G401 (cell line): ENCODE results near the gene TECTA. TPM values are rescaled to one million over a fixed set of nuclear protein-coding genes. Genes with fewer than 3 reads are reported as not detected.
"Not testable (repeated sequence)": the region's sequence is repeated elsewhere in the genome, so short reads cannot be mapped to it uniquely, and the experiment has no call there.

ENCODE experiments used
- DNase-seq: peaks from one replicate; pipeline ENCODE4 v3.0.0-alpha.2; 2015; ENCODE audit warnings: low spot score
- in situ Hi-C: cut with HindIII; loops from 2 replicates; pipeline ENCODE4 v1.10.0; 2016; ENCODE audit warnings: low sequenced_read_pairs, mixed read lengths
- total RNA-seq: library from RNA; depleted of rRNA; stranded (reverse); fragments of >200 nt; shearing (Covaris generic); gene quantifications from 2 replicates; pipeline ENCODE4 v1.2.3, GENCODE V29; 2014

Gene TECTA
- total RNA-seq, 1 experiment from 2014 or later = 0.17 TPM

DNA sequence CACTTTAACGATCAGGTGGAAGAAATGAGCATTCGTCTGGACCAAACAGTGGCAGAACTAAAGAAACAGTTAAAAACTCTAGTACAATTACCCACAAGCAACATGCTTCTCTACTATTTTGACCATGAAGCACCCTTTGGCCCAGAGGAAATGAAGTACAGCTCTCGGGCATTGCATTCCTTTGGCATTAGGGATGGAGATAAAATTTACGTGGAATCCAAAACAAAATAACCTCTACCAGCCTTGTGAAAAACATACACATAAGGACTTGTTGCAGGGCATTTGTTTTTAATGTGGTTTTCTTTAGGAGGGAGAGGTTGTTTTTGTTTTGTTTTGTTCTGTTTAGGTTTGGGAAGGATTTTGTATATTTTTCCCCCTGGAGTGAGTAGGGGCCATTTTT, 14.2 kb upstream of the TECTA start:
- no peak for DNase-seq
- in situ Hi-C loops = no loop called here

GRCh38 chr11:121089566-121089965, 11.5 kb upstream of the TECTA start:
- DNase-seq = no peak
- in situ Hi-C loops = no loop called here

DNA sequence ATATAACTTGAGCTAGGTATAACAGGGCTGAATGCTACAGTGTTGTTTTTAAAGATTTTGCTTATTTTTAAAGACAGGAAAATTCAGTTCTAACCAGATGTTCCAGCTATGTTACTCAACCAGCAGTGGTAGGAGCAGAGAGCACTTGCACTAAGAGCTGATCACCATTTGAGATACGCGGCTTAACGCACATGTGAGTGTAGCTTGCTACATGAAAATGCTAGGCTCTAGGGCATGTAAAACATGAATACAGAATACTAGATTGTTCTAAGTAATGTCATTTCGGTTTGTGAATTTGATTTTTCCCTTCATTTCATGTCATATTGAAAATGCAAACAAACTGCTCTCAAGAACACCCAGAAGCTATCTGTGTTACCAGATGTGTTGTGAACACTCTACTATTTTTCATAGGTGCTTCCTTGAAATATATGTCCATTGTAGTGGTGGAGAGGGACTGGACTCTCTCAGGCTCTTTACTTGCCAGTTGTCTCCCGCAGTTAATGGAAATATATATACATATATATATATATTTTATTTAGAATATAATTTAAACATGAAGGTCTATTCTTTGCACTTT, 10.8 kb upstream of the TECTA start:
- in situ Hi-C loops = no loop called here
- DNase-seq = no peak

- in situ Hi-C loops = no loop called here
- peak; percentile 3 for DNase-seq
These were observed 9.4 kb upstream of the TECTA start for GRCh38 chr11:121091492-121092152.

DNA sequence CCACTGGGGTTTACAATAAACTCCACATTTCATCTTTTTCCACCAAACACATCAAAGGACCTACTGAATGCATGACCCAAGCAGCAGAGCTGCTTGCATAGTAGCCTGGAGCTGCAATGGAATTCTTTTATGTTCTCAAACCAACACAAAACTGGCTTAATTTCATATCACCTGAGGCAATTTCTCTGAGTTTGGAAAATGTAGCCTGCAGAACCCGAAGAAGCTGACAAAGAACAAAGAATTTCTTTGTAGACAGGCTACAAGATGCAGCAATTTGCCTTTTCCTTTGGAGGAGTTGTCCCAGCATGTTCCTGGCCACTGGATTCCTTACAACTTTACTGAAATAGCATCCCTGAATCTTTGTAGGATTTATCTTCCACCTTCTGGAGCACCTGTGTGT, 5.5 kb upstream of the TECTA start:
- in situ Hi-C loops = no loop called here
- no peak for DNase-seq

DNA sequence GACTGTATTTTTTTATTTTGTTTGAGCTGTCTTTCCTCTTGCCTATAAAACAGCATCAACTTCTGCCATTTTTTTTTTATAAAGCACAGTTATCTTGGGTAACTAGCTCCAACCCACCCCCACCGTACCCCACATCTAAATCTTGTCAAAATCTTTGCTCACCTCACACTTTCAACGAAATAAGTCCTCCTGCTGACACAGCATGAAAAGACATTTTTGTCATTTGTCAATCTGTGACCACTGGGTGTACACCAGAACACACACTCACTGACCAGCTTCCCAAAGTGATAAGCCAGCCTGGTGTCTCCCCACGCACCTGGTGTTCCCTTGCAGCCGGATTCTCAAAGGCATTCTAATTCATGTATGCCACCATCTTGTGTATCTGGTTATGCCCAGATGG, 1.7 kb upstream of the TECTA start:
- DNase-seq = no peak
- in situ Hi-C loops = no loop called here

DNA sequence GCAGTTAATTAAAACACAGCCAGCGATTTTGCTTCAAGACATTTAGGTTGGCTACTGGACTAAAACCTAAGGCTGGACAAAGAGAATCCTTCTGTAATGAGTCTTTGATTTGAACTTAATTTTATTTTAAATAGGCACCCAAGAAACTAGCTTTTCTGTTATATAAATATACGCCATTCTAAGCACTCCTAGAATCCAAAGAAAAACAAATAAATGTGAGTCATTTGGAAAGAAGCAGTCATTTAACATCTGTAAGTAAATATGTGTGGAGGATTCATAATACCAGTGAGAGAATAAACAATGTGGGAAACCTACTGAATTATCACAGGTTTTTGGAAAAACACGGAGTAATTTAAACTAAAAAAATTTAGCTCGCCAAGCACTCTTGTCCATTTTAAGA, 1.2 kb upstream of the TECTA start:
- DNase-seq = no peak
- in situ Hi-C loops = no loop called here

GRCh38 chr11:121104312-121104762, 3.3 kb downstream of the TECTA start:
- no peak for DNase-seq
- in situ Hi-C loops = no loop called here

DNA sequence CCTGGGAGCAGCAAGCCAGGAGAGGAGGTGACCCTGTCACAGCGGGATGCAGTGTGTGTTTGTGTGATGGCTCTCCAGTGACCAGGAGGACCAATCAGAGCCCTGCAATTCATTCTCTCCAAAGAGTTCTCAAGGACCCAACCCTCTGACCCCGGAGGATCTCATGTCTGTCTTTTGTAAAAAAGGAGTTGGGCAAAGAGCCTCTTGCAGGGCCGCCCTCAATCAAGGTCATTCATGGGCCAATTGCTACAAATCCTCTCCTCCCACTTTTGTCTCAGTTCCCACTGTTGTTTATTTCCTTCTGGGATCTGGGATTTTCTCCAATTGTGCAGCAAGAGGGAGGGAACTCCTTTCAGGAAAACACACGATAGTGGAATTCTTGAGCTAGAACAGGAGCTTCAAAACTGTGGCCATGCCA, 4.0 kb downstream of the TECTA start:
- peak; percentile 4 for DNase-seq
- in situ Hi-C loops = no loop called here

GRCh38 chr11:121105481-121106195, 4.6 kb downstream of the TECTA start:
- DNase-seq = no peak
- in situ Hi-C loops = no loop called here

GRCh38 chr11:121106812-121107211, 5.8 kb downstream of the TECTA start:
- in situ Hi-C loops = no loop called here

GRCh38 chr11:121108413-121108812, 7.4 kb downstream of the TECTA start:
- DNase-seq = no peak
- in situ Hi-C loops = no loop called here

More at GRCh38 chr11:121106812-121107211, 5.8 kb downstream of the TECTA start:
- no peak for DNase-seq

GRCh38 chr11:121109471-121109870, 8.4 kb downstream of the TECTA start:
- in situ Hi-C loops = no loop called here
- no peak for DNase-seq

DNA sequence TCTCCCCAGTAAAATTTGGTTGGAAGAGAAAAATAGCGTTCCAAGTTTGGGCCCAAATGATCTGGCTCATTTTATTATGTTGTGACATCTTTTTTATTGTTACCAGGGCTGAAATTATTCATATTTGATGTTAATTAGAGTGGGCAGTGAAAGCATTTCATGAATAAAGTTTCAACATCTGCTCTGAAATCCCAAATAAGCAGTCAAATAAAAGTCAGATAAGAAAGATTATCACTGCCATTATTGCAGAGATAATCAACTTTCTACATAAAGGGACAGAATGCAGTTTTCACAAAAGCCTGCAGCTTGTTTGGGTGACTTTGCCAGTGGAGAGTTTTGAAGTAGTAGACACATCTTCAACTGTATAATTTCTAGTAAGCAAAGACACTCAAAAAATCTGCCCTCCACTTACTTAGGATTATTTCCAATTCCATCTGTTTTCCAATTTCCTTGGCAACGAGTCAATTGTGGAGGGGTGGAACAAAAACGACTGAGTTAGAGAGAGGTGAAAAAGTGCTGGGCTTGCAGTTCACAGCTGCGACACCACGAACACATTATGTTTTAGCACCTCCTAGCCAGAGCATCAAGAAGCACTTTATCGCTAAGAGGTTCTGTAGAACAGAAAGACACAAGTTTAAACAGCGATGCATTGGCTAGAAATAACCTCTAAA, 9.0 kb downstream of the TECTA start:
- DNase-seq = no peak
- in situ Hi-C loops = no loop called here

- DNase-seq = no peak
- in situ Hi-C loops = no loop called here
These were observed 10.1 kb downstream of the TECTA start for GRCh38 chr11:121110871-121111724.

DNA sequence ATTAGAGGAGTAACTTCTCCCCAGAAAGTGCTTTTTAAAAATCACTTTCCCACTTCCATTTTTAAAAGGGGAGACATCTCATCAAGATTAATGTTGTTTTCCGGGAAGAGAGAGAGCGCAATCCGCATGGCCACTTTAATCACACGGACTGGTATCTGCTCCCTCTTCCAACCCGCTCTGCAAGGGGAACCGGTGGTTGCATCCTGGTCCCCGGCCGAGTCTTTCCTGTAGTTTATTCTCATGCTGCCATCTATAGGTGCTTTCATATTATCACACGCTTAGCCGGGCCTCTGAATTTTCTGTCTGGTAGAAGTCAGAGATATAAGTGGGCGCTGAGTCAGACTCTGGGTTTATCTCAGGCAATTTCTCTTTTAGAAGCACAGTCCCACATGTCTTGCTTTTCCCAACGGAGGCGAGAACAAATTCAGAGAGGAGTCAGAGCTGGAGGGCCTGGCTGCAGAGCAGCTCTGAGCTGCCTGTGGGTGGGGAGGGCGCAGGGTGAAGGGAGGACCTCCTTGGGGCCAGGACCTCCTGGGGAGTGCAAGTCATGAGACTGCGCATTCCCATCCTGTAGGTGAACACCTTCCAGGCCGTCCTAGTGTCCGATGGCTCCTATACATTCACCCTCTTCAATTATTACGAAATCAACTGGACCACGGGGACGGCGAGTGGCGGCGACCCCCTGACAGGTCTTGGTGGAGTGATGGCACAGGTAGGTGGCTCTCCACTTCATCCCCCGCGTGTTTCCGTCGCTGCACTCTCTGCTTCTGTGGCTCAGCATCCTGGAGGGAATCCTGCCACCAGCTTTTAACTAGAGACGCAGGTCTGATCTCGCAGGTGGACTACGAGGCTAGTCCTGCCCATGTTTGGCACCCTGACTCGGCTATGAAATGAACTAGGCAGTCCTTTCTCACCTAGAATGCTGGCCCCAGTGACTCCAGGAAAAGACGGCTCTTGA, 11.7 kb downstream of the TECTA start:
- peak; percentile 51 for DNase-seq
- in situ Hi-C loops = no loop called here

DNA sequence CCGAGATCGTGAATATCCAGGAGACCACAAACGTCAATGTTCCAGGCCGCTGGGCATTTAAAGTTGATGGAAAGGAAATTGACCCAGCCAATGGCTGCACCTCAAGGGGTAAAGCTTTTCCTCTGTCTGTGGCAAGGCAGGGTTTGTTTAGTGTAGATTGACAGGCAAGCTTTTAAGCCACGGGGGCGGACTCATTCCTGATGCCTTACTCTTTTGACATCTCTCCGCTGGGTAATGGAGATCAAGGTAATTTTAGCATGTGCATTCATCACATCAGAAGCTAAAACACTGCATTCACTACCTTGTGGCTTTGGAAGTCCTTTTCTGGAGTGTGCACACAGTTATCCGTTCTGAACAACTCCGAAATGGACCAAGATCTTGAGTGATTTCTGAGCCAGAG, 12.6 kb downstream of the TECTA start:
- in situ Hi-C loops = no loop called here
- DNase-seq = no peak

GRCh38 chr11:121115024-121115423, 14.0 kb downstream of the TECTA start:
- DNase-seq, in situ Hi-C loops: not testable (repeated sequence)
